ENCODE measurements around the gene IER3.

DNA sequence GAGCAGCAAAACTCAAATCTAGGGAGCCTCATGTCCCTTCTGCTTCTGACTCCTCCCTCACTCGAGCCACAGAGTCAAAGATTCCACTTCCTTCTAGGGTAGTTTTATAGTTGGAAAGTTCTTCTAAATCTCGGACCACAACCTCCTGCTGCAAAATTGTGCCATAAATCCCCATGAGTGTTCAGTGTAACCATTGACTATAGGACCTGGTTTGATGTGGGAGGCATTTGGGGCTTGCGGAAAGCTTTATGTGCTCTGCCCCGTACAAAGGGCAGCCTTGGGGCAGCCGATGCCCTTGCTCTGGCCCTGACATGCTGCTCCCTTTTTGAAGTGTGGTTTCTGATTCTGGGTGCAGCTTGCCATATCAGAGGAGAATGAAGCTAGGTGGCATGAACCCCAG is 43.6 kb upstream of the IER3 start:
- TF ChIP-seq, protein P1, sequence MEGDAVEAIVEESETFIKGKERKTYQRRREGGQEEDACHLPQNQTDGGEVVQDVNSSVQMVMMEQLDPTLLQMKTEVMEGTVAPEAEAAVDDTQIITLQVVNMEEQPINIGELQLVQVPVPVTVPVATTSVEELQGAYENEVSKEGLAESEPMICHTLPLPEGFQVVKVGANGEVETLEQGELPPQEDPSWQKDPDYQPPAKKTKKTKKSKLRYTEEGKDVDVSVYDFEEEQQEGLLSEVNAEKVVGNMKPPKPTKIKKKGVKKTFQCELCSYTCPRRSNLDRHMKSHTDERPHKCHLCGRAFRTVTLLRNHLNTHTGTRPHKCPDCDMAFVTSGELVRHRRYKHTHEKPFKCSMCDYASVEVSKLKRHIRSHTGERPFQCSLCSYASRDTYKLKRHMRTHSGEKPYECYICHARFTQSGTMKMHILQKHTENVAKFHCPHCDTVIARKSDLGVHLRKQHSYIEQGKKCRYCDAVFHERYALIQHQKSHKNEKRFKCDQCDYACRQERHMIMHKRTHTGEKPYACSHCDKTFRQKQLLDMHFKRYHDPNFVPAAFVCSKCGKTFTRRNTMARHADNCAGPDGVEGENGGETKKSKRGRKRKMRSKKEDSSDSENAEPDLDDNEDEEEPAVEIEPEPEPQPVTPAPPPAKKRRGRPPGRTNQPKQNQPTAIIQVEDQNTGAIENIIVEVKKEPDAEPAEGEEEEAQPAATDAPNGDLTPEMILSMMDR (IDR thresholded peaks at IDR 0.05) = no peak
- TF ChIP-seq POLR2A (IDR thresholded peaks at IDR 0.05) (no peak), POLR2AphosphoS5 (IDR thresholded peaks at IDR 0.05) (no peak), EP300 (IDR thresholded peaks at IDR 0.05) (no peak)

All from stomach (tissue), 4 donors.